Retina (tissue), 1 donor: ENCODE results near the gene TFCP2.
"Not testable (repeated sequence)": the region's sequence is repeated elsewhere in the genome, so short reads cannot be mapped to it uniquely, and the experiment has no call there.

Source experiments
- DNase-seq: peaks from one replicate; pipeline ENCODE4 v3.0.0-alpha.2; 2016

TFCP2 gene

GRCh38 chr12:51172515-51173431 lies at the start of gene TFCP2:
TSS of gene TFCP2 (minus strand) at chr12:51173135. CDS start at chr12:51172422, 713 bp downstream.
- peak; percentile 98 for DNase-seq

DNA sequence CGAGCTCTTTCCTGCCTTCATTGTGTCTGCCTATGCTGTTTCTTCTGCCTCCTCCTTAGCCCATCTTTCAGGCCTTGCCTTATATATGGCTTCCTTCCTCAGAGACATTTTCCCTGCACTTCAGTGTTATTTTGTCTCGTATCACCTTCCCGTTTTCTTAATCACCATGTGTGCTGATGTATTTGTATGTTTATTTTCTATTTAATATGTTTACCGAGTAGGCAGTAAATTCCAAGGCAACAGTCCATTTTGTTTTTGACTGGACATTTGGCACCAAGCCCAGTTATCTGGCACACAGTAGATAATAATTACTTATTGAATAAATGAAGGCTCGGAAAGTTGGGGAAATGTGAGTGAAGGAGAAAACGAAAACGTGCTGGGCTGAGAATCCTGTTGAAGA lies 49.5 kb upstream of the TFCP2 start:
- no peak for DNase-seq

DNA sequence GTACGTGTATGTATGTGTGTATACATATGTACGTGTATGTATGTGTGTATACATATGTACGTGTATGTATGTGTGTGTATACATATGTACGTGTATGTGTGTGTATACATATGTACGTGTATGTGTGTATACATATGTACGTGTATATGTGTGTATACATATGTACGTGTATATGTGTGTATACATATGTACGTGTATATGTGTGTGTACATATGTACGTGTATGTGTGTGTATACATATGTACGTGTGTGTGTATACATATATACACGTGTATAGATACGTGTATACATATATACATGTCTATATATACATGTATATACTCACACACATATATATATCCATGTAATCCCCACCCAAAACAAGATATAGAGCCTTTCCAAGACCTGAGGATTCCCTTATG lies 46.9 kb upstream of the TFCP2 start:
- DNase-seq, result not testable (repeated sequence)

- no peak for DNase-seq
These were observed 46.4 kb upstream of the TFCP2 start for GRCh38 chr12:51219322-51219721.

DNA sequence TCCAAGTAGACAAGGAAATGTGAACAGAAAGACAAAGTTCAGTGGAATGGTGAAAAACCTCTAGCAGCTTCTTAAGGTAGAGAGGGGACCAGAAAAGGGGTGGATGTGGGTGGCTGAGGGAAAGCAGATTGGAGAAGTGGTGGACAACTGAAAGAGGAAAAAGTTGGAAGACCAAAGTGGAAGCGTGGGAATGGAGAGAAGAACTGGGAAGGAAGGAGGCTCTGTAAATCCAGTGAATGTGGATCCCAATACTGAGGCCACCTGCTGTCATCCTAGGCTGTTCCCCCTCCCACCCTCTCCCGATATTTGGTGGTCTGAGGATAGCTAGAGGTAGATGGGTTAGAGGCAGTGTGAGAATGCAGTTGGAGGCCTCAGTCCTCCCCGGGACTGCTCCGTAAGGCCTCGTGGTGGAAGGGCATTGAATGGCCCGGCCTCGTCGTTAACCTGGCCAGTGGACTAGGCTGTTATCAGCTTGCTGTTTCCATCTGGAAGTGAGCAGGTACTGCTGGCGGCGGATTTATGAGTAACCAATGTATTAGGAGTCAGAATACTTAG lies 45.7 kb upstream of the TFCP2 start:
- DNase-seq, result no peak

- DNase-seq, result peak; percentile 79
These were observed 45.2 kb upstream of the TFCP2 start, which contains the start of gene POU6F1 for GRCh38 chr12:51217968-51218606. TSS of gene POU6F1 (minus strand) at chr12:51218062. CDS start at chr12:51206836, 11,226 bp downstream.

GRCh38 chr12:51217133-51217967 lies 44.4 kb upstream of the TFCP2 start:
- peak; percentile 68 for DNase-seq

DNA sequence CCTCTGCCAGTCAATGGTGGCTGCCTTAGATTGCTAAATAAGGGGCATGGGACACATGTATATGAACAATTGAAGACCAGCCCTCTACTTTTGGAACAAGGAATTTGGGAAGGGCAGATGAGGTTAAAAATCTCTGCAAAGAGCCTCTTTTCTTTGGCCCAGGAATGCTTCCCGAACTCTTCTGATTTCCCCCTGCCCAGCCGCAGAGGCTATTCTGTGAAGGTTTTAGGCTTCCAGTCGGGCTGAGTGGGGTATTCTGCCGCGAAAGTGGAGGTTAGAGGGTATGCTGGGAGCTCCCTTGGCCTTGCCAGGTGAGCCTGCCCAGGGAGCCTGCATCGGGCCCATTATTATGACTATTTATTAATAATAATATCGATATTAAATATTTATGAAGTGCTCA lies 43.7 kb upstream of the TFCP2 start:
- DNase-seq, result no peak

DNA sequence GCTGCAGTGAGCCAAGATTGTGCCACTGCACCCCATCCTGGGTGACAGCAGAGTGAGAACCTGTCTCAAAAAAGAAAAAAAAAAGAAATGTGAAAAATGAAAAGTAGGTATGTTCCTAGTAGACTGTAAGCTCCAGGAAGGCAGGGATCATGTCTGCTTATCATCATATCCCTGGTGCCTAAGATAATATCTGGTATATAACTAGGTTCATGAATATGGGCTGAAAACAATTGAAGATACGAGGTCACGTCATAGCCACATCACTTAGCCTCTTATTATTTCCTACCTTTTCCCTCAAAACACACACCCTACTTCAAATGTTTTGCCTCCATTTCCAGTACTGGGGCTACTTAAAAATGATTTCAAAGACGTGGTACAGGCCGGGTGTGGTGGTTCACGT lies 42.0 kb upstream of the TFCP2 start:
- DNase-seq, result no peak

GRCh38 chr12:51210690-51211395 lies 37.9 kb upstream of the TFCP2 start:
- no peak for DNase-seq

DNA sequence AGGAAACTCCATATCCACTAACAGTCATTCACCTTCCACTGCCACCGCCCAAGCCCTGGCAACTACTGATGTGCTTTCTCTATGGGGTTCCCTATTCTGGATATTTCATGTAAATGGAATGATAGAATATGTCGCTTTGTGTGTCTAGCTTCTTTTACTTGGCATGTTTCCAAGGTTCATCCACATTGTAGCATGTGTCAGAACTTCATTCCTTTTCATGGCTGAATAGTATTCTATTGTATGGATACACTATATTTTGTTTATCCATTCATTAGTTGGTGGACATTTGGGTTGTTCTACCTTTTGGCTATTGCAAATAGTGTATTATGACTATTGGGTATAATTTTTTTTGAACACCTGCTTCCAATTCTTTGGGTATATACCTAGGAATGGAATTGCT lies 36.3 kb upstream of the TFCP2 start:
- no peak for DNase-seq

- no peak for DNase-seq
These were observed 35.2 kb upstream of the TFCP2 start for GRCh38 chr12:51208016-51208660.

GRCh38 chr12:51205350-51205749 lies 32.4 kb upstream of the TFCP2 start:
- no peak for DNase-seq

GRCh38 chr12:51202718-51203117 lies 29.8 kb upstream of the TFCP2 start:
- no peak for DNase-seq

DNA sequence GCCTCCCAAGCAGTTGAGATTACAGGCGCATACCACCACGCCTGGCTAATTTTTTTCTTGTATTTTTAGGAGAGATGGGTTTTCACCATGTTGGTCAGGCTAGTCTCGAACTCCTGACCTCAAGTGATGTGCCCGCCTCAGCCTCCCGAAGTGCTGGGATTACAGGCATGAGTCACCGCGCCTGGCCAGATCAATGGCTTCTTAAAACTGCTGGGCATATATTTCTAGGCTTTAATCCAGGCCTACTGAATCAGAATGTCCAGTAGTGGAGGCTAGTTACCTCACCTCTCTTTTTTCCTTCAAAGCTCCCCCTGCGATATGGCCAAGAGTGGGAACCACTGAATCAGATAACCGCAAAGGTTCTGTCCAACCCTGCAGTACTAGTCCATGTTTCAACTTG lies 27.9 kb upstream of the TFCP2 start:
- DNase-seq, result no peak

DNA sequence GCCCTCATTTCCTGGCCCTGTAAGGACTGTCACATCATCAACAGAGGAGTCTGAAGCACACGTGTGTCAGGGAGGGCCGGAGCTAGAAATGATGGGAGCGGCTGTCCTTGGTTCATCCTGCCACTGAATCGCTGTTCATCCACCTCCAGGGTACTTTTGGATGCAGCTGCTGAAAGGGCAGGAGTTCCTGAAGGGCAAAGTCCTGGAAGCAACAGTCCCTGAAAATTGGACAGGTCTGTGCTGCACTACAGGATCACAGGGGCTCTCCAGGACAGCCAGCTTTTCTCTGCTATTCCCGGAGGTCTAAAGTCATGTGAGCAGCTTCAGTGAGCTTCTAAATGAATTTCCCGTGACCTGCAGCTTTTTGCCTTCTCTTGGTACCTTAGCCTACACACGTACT lies 27.2 kb upstream of the TFCP2 start:
- no peak for DNase-seq

DNA sequence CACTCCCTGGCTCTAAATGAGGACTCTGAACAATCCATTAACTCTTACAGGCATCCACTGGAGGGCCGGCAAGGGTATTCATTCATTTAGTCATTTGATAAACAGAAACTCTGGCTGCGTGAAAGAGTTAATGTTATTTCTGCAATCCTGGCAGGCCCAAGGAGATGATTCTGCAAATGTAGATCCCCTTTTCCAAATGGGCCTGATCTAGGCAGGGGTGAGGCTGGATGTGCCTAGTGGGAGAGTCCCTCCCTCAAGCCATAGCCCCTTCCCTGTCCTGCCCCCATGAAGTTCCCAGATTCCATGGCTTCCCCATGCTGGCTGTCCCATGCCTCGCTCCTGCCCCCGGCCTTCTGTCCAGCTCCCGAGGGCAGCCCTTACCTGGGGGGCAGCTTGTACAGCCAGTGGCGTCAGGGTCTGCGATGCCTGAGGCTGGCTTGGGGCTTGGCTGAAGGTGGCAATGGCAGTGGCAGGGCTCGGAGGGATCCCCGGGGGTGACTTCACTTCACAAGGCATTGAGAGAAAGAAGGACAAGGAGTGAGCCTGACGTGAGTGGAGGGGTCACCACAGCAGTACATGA lies 26.5 kb upstream of the TFCP2 start:
- DNase-seq, result no peak

DNA sequence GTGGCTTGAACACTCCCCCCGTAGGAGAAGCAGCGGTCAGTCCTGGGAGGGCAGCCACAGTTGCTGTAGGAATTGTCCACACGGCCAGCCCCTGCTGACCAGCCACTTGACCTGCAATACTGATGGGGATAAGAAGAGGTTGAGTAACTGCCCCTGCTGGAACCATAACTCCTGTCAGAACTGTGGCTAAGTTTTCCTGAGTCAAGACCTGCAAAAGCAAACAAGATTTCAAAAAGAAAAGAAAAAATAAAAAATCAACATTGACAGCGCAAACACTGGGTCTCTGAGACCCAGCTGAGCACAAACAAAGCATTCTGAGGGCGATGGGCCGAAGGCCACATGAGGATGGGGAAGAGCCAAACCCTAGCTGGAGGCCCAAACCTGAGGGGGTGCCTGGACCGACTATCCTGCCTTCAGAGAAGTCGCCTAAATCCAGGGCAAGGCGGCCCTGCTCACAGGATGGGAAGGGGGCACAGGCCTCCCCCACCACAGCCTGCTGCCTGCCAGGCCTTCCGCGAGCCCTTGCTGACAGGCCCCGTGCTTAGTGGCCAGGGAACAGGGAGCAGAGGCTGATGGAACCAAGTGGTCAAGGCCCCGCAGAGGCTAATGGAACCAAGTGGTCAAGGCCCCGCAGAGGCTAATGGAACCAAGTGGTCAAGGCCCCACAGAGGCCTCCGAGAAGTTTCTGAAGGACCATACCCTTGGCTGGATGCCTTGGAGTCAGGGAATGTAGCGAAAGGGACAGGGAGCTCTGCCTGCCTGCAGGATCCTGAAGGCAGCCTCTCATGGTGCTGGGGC lies 25.8 kb upstream of the TFCP2 start:
- no peak for DNase-seq

DNA sequence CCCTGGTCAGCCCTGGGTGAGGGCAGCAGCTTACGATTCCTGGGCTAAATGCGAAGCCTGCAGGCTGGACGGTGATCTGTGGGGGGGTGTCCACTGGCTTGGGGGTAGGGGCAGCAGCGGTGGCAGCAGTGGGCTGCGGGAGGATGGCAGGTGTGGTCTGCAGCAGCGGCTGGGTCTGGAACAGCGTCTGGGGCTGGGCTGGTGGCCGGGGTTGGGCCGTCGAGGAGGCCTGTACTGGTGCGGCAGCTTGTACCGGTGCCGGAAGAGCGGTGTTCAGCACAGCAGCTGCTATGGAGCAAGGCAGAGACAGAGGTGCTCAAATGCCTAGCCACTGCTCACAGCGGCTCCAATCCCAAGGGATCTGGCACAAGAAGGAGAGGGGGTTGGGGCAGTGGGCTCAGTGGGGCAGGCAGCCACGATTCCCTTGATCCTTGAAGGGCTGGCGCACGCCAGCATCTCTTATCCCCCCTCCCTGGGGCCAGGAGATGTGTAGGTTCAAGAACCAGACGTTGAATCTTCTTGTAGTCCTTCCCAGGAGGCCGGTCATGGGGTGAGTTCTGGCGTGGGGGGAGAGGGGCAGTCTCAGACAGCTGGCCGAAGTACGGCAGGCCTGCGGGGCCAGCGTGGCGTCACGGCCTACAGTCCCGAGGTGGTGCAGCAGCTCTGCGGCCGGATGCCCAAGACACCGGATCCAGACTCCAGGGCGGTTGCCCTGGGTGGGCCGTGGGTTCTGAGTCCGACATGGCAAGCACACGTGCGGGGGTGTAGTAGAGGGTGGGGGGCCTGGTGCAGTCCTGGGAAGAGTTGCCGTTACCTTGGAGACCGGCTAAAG lies 25.0 kb upstream of the TFCP2 start:
- DNase-seq, result no peak

DNA sequence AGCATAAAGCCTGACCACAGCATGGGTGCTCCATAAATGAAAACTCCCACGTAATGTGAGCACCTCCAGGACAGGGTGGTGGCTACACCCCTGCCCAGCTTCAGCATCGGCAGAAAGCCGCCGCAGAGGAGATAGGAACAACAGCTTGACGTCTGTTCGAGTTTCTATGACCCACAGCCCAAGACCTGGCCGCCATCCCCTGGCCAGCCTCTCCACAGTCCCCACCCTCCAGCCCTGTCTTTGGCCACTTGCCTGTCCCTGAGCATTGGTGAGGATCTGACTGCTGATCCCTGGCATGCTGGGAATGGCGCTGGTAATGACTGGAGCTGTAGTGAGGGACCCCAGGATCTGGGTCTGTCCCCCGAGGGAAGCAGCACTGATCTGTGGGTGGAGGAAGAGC lies 23.6 kb upstream of the TFCP2 start:
- DNase-seq, result no peak
